ENCODE data around the gene MIER1.
"Not testable (repeated sequence)": the region's sequence is repeated elsewhere in the genome, so short reads cannot be mapped to it uniquely, and the experiment has no call there.

The MIER1 gene

GRCh38 chr1:66924756-66925557 is at the start of gene MIER1, which contains the start of gene DNAI4:
MIER1 (plus strand) TSS chr1:66924990; CDS start chr1:66925029, 39 bp downstream.
DNAI4 (minus strand) TSS chr1:66924856; CDS start chr1:66924831, 25 bp downstream.
- DNase-seq: peak; percentile 73 to 99 (median 95)

GRCh38 chr1:66876664-66877063 is 48.1 kb upstream of the MIER1 start:
- no peak for DNase-seq

- DNase-seq: no peak
Observed at GRCh38 chr1:66889030-66889429, 35.8 kb upstream of the MIER1 start.

GRCh38 chr1:66890621-66891020 is 34.2 kb upstream of the MIER1 start:
- DNase-seq: no peak

GRCh38 chr1:66893712-66894111 is 31.1 kb upstream of the MIER1 start:
- no peak for DNase-seq

- not testable (repeated sequence) for DNase-seq
Observed at GRCh38 chr1:66915203-66915602, 9.6 kb upstream of the MIER1 start.

GRCh38 chr1:66916320-66916719 is 8.5 kb upstream of the MIER1 start:
- no peak for DNase-seq

- no peak for DNase-seq
Observed at GRCh38 chr1:66917476-66917875, 7.3 kb upstream of the MIER1 start.

GRCh38 chr1:66919063-66919462 is 5.7 kb upstream of the MIER1 start:
- no peak for DNase-seq

GRCh38 chr1:66919828-66920227 is 5.0 kb upstream of the MIER1 start:
- no peak for DNase-seq

GRCh38 chr1:66920543-66920942 is 4.2 kb upstream of the MIER1 start:
- DNase-seq: no peak

- no peak for DNase-seq
Observed at GRCh38 chr1:66925558-66925910, 744 bp downstream of the MIER1 start.

GRCh38 chr1:66925944-66926343 is 1.2 kb downstream of the MIER1 start:
- DNase-seq: peak in 3 of 56 donors; percentile 1 to 22 (median 19)

- DNase-seq: no peak
Observed at GRCh38 chr1:66927528-66927927, 2.7 kb downstream of the MIER1 start.

GRCh38 chr1:66929146-66929688 is 4.4 kb downstream of the MIER1 start:
- peak in 1 of 56 donors; percentile 7 for DNase-seq

- no peak for DNase-seq
Observed at GRCh38 chr1:66929691-66929998, 4.9 kb downstream of the MIER1 start.

GRCh38 chr1:66929999-66930822 is 5.4 kb downstream of the MIER1 start:
- peak; percentile 35 to 98 (median 90) for DNase-seq

GRCh38 chr1:66930823-66931174 is 6.0 kb downstream of the MIER1 start:
- peak in 3 of 56 donors; percentile 31 to 45 (median 34) for DNase-seq

GRCh38 chr1:66931590-66931989 is 6.8 kb downstream of the MIER1 start:
- DNase-seq: no peak

GRCh38 chr1:66932291-66932690 is 7.5 kb downstream of the MIER1 start:
- no peak for DNase-seq

- no peak for DNase-seq
Observed at GRCh38 chr1:66933887-66934700, 9.3 kb downstream of the MIER1 start.
